CD4-positive, alpha-beta T cell (primary cell): ENCODE data around the gene TOPORS. TPM values are rescaled to one million over a fixed set of nuclear protein-coding genes. Genes with fewer than 3 reads are reported as not detected.
"Not testable (repeated sequence)": the region's sequence is repeated elsewhere in the genome, so short reads cannot be mapped to it uniquely, and the experiment has no call there.

Experiments used
- ATAC-seq: fragments of 200-7000 bp; cut with Tn5 transposase; one replicate; pipeline ENCODE4 v1.10.0; 2022; ENCODE audit warnings: mild to moderate bottlenecking; ENCODE audit not compliant: poor library complexity
- CTCF ChIA-PET: fragments of 350-600 bp; sonication (Branson Sonifier 250); formaldehyde crosslinking; loops from one replicate; lab custom pipeline; 2021; ENCODE audit warnings: antibody characterized with exemption, inconsistent platforms; lab: Charles Lee
- POLR2A ChIA-PET: fragments of 350-600 bp; sonication (Branson Sonifier 250); formaldehyde crosslinking; loops from one replicate; lab custom pipeline; 2021; ENCODE audit warnings: antibody characterized with exemption, inconsistent platforms; lab: Charles Lee
- DNase-seq, 14 experiments: peaks; one replicate each; pipeline ENCODE4 v3.0.0-alpha.2; 2013 to 2020; ENCODE audit warnings: mixed read lengths in 2 of 14
- H3K27ac ChIP-seq, 2 donors: one replicate each; pipeline versions ENCODE4 v1.5.1 to v1.7.0; 2013; ENCODE audit warnings: low read length in 2 of 2, low read depth in 1 of 2, mild to moderate bottlenecking in 1 of 2
- H3K27me3 ChIP-seq, 2 experiments: 1 replicate in 1 of 2; 2 replicates in 1 of 2; pipeline versions ENCODE4 v1.6.1 to v1.7.0; 2013; ENCODE audit warnings: low read length in 2 of 2, control low read depth in 1 of 2, mild to moderate bottlenecking in 1 of 2, moderate library complexity in 1 of 2; ENCODE audit not compliant: insufficient read depth in 2 of 2, control insufficient read depth in 1 of 2
- H3K36me3 ChIP-seq: one replicate; pipeline ENCODE4 v1.6.1; 2013; ENCODE audit warnings: low read length, control low read depth; ENCODE audit not compliant: insufficient read depth
- H3K4me1 ChIP-seq: one replicate; pipeline ENCODE4 v1.6.1; 2013; ENCODE audit warnings: low read length, control low read depth; ENCODE audit not compliant: insufficient read depth
- H3K4me3 ChIP-seq: one replicate; pipeline ENCODE4 v1.5.1; 2013; ENCODE audit warnings: mild to moderate bottlenecking, low read length, moderate library complexity
- H3K9me3 ChIP-seq, 2 experiments: 1 replicate in 1 of 2; 2 replicates in 1 of 2; pipeline versions ENCODE4 v1.6.1 to v1.7.0; 2013; ENCODE audit warnings: low read length in 2 of 2, mild to moderate bottlenecking in 2 of 2, control low read depth in 1 of 2, moderate library complexity in 1 of 2; ENCODE audit not compliant: control insufficient read depth in 1 of 2, insufficient read depth in 1 of 2
- H3K27ac Mint-ChIP-seq: one replicate; pipeline ENCODE4 v1.8.0; 2020; ENCODE audit warnings: mixed read lengths
- H3K27me3 Mint-ChIP-seq: one replicate; pipeline ENCODE4 v1.8.0; 2021; ENCODE audit warnings: mixed read lengths
- H3K36me3 Mint-ChIP-seq: one replicate; pipeline ENCODE4 v1.8.0; 2021; ENCODE audit warnings: low read depth, mixed read lengths
- H3K4me1 Mint-ChIP-seq: one replicate; pipeline ENCODE4 v1.8.0; 2021; ENCODE audit warnings: low read depth, mixed read lengths
- H3K4me3 Mint-ChIP-seq: one replicate; pipeline ENCODE4 v1.8.0; 2020; ENCODE audit warnings: mild to moderate bottlenecking, mixed read lengths
- H3K9me3 Mint-ChIP-seq: one replicate; pipeline ENCODE4 v1.8.0; 2020; ENCODE audit warnings: mixed read lengths
- CTCF ChIP-seq: fragments of 200-600 bp; IDR thresholded peaks from one replicate; pipeline ENCODE4 v1.8.0; 2022; ENCODE audit warnings: antibody characterized with exemption, mild to moderate bottlenecking
- intact Hi-C, 2 experiments: fragments of 100-400 bp; cut with DNase I in 1 of 2; cut with micrococcal nuclease in 1 of 2; formaldehyde crosslinking; loops; one replicate each; pipeline versions ENCODE4 v1.15.1 to v1.9.0; 2023 to 2025; cut with DNase I, micrococcal nuclease
- total RNA-seq, 174 experiments: library from RNA in 2 of 174; stranded (reverse) in 2 of 174; gene quantifications; one replicate each; pipeline ENCODE4 v1.2.3 and lab custom pipeline; 2021 to 2026

TOPORS gene
- total RNA-seq, 2 experiments from 2014 or later: 40.8 to 41.8 TPM

GRCh38 chr9:32550150-32550561 is 2.2 kb downstream of the TOPORS start:
- ChIA-PET POLR2A (interaction anchor here (0.8 to 5.2 kb wide), 20 partner anchors 9 to 740 kb away, joined by 3 to 127 read pairs (median 6); partner anchors contain the start of genes ACO1, DNAJA1, NDUFB6 and NFX1), CTCF (interaction anchor here (0.8 to 4.3 kb wide), 11 partner anchors 16 to 171 kb away, joined by 3 to 45 read pairs (median 3); partner anchors contain the start of genes ACO1, NDUFB6 and RIGI)
- Mint-ChIP-seq H3K4me3 (peak overlapping the region; percentile 95), H3K9me3 (no peaks in the 10 kb centered on the region), H3K4me1 (peaks cover 59% of the 10 kb centered on the region), H3K36me3 (peaks cover 36% of the 10 kb centered on the region), H3K27ac (peak overlapping the region; percentile 99), H3K27me3 (no peaks in the 10 kb centered on the region)
- H3K4me1 ChIP-seq: peaks cover 30% of the 10 kb centered on the region
- ATAC-seq: no peak
- TF ChIP-seq CTCF: no peak
- peak overlapping the region; percentile 86 for H3K4me3 ChIP-seq
- H3K9me3 ChIP-seq: no peaks in the 10 kb centered on the region
- no peaks in the 10 kb centered on the region for H3K27me3 ChIP-seq
- intact Hi-C loops: loop anchor here (5.0 to 10.0 kb wide), 2 partner anchors 477 to 615 kb away; partner anchors contain the start of genes B4GALT1 (in 1 of the 2) and DNAJA1 (in 1 of the 2)
- H3K36me3 ChIP-seq: peaks cover 4% of the 10 kb centered on the region
- DNase-seq: peak in 3 of 14 experiments; percentile 6 to 47 (median 42)
- H3K27ac ChIP-seq: peak overlapping the region; percentile 96 to 97

- intact Hi-C loops, DNase-seq, H3K4me3 ChIP-seq, H3K36me3 ChIP-seq, ATAC-seq, H3K9me3 ChIP-seq, H3K27me3 ChIP-seq, H3K27me3 Mint-ChIP-seq, H3K9me3 Mint-ChIP-seq, H3K27ac ChIP-seq: not testable (repeated sequence)
- Mint-ChIP-seq H3K4me3 (peak overlapping the region; percentile 73), H3K4me1 (peaks cover 63% of the 10 kb centered on the region), H3K27ac (peak overlapping the region; percentile 99), H3K36me3 (peaks cover 51% of the 10 kb centered on the region)
- ChIA-PET CTCF (interaction anchor here (1.5 to 1.9 kb wide), 2 partner anchors 22 to 169 kb away, joined by 3 to 9 read pairs; partner anchors contain the start of gene RIGI), POLR2A (interaction anchor here (5.2 kb wide), 1 partner anchor 23 kb away, joined by 127 read pairs; the partner anchor contains the start of gene RIGI)
- H3K4me1 ChIP-seq: peaks cover 28% of the 10 kb centered on the region
Observed at GRCh38 chr9:32548213-32548612, 4.2 kb downstream of the TOPORS start.

- peaks cover 51% of the 10 kb centered on the region for H3K36me3 Mint-ChIP-seq
- no peak for DNase-seq
- Histone ChIP-seq H3K4me3 (no peak overlapping the region), H3K9me3 (no peaks in the 10 kb centered on the region), H3K4me1 (peaks cover 12% of the 10 kb centered on the region), H3K27ac (no peak overlapping the region), H3K27me3 (no peaks in the 10 kb centered on the region), H3K36me3 (peaks cover 29% of the 10 kb centered on the region)
- peaks cover 46% of the 10 kb centered on the region for H3K4me1 Mint-ChIP-seq
- H3K27me3 Mint-ChIP-seq: no peaks in the 10 kb centered on the region
- no peak overlapping the region for H3K4me3 Mint-ChIP-seq
- H3K27ac Mint-ChIP-seq: no peak overlapping the region
- ChIA-PET CTCF (interaction anchor here (1.4 kb wide), 1 partner anchor 26 kb away, joined by 4 read pairs; no protein-coding TSS in a partner anchor), POLR2A (interaction anchor here (1.4 kb wide), 1 partner anchor 12 kb away, joined by 3 read pairs; no protein-coding TSS in a partner anchor)
- no peaks in the 10 kb centered on the region for H3K9me3 Mint-ChIP-seq
- no peak for TF ChIP-seq CTCF
- ATAC-seq: no peak
- intact Hi-C loops: no loop called here
Observed at GRCh38 chr9:32545884-32546283, 6.5 kb downstream of the TOPORS start.
